NCI-H1436 treated with DMSO at 0.1 percent for 48 hours (cell line): ENCODE measurements around the gene PDGFRA.

Source experiments
- DNase-seq: peaks from one replicate; lab custom pipeline; 2025; lab: John Stamatoyannopoulos, UW

Gene PDGFRA

DNA sequence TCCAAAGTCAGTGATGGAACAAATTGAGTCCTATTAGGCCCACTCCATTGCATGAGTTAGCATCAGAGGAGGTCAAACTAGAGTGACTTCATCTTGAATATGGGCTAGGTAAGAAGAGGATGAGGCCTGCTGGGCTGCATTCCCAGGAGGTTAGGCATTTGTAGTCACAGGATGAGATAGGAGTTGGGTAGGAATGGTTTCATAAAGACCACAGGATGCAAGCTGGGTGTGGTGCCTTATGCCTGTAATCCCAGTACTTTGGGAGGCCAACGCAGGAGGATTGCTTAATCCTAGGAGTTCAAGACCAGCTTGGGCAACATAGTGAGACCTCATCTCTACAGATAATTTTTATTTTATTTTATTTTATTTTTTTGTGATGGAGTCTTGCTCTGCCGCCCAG is 26.8 kb downstream of the PDGFRA start:
- no peak for DNase-seq

DNA sequence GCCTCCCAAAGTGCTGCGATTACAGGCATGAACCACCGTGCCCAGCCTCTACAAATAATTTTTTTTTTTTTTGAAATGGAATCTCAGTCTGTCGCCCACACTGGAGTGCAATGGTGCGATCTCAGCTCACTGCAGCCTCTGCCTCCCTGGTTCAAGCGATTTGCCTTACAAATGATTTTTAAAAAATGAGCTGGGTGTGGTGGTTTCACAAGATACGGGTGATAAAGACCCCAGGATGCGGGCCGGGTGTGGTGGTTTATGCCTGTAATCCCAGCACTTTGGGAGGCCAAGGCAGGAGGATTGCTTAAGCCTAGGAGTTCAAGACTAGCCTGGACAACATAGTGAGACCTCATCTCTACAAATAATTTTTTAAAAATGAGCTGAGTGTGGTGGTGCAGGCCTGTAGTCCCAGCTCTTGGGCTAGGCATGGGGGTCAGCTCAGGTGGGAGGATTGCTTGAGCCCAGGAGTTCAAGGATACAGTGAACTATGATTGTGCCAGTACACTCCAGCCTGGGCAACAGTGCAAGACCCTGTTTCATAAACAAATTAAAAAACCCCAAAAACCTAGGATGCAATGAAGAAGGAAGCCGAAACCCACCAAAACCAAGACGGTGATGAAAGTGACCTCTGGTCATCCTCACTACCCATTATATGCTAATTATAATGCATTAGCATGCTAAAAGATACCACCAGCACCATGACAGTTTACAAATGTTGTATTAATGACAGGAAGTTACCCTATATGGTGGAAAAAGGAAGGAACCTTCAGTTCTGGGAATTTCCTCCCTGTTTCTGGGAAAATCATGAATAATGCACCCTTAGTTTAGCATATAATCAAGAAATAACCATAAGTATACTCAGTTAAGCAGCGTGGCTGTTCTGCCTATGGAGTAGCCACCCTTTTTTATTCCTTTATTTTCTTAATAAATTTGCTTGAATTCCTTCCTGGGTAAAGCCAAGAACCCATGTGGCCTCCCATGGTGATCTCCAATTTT is 27.7 kb downstream of the PDGFRA start:
- DNase-seq, result no peak

GRCh38 chr4:54265366-54265765 is 36.3 kb downstream of the PDGFRA start:
- no peak for DNase-seq

GRCh38 chr4:54268151-54268550 is 39.1 kb downstream of the PDGFRA start:
- DNase-seq, result no peak

- DNase-seq, result no peak
Measured at GRCh38 chr4:54271464-54271863, 42.4 kb downstream of the PDGFRA start.

- DNase-seq, result no peak
Measured at GRCh38 chr4:54272051-54272450, 43.0 kb downstream of the PDGFRA start.

DNA sequence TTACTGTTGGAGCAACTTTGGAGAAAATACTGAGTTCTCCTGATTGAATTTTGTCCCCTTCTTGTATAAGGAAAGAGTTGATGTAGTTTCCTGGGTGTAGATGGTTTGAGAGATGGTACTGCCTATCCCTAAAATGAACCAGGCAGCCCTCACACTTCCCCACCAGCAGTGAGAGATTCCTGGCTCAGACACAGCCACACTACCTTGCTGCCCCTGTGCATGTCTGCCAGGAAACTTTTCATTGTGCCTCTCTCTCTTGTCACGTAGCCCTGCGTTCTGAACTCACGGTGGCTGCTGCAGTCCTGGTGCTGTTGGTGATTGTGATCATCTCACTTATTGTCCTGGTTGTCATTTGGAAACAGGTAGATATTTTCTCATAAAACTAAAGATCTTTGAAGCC is 45.2 kb downstream of the PDGFRA start:
- DNase-seq, result no peak

DNA sequence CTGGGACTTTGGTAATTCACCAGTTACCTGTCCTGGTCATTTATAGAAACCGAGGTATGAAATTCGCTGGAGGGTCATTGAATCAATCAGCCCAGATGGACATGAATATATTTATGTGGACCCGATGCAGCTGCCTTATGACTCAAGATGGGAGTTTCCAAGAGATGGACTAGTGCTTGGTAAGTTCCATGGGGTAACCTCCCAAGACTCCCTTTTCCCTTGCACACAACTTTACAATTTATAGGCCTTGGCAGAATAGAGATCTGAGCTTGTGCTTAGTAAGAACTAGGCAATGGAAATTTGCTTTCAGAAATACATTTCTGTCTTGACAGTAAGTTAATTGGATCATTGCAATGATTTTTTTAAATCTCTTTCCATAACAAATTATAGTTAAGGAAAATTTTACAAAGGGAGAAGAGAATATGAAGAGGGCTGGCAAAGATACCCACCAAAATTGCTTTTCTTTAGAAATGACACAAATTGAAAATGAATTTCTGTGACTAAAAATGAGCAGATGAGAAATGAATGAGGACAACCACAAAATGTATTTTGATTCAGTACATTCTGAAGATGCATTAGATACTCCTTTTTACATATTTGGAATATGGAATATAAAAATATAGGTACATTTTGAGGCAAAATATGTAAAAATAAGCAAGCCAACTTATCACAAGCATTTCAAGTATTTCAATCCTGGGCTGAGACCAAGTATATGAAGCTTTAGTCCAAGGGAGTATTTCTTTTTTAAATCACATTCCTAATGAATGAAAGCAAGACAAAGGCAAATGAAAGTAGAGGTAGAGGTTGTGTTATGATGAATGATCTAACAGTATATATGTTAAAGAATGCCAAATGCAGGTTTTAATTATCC is 45.9 kb downstream of the PDGFRA start:
- DNase-seq, result no peak

DNA sequence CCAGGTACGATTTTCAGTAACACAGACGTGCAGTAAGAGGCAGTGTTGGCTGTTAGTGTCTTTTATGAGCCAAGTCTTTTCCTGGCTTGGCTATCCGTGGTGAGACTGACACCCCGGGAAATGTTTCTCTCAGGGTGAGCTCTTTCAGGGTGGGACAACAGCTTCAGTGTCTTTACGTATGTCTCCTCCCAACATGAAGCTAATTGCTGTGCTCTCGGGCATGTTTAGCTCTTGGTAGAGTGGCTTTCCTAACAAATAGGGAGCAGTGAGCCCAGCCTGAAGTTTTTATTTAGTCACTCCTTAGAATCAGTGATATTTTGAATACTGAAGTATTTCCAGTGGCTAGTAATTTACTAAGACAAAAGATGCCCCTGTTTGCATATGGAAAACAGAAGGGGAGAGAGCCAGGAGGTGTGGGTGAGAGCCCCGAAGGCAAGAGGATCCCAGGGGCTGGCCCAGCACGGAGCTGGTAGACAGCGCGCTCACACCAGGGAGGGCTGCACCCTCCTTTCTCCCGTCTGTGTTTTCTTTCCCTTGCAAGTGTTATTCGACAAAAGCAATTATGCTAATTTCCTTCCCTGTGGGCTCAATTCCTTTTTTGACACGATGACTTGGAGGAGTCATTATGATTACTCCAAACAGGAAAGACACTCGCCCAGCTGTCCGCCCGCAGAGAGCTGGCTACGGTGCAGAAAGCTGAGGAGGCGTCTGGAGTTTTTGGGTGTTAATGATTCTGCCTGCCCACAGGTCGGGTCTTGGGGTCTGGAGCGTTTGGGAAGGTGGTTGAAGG is 47.7 kb downstream of the PDGFRA start:
- DNase-seq, result no peak

DNA sequence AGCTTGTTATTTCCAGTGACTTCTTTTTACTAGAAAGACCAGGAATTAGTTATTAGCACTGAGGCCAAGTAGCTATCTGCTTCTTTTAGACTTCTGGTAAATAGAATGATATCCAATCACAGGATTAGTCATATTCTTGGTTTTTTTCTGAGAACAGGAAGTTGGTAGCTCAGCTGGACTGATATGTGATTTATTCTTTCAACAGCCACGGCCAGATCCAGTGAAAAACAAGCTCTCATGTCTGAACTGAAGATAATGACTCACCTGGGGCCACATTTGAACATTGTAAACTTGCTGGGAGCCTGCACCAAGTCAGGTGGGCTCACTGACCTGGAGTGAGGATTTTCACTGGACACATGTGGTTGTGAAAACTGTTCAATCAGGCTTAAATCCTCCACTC is 48.6 kb downstream of the PDGFRA start:
- DNase-seq, result no peak

DNA sequence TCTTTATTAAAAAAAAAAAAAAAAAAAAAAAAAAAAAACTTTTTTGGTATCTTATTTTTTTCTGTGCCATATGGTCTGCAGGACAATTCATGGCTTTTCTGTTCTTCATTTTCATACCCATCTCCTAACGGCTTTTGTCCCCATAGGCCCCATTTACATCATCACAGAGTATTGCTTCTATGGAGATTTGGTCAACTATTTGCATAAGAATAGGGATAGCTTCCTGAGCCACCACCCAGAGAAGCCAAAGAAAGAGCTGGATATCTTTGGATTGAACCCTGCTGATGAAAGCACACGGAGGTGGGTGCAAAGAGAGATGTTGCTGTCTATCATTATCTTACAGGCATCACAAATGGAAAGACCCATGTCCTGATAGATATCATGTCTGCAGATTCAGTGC is 49.1 kb downstream of the PDGFRA start:
- no peak for DNase-seq

GRCh38 chr4:54281054-54281766 is 52.1 kb downstream of the PDGFRA start:
- DNase-seq, result no peak

DNA sequence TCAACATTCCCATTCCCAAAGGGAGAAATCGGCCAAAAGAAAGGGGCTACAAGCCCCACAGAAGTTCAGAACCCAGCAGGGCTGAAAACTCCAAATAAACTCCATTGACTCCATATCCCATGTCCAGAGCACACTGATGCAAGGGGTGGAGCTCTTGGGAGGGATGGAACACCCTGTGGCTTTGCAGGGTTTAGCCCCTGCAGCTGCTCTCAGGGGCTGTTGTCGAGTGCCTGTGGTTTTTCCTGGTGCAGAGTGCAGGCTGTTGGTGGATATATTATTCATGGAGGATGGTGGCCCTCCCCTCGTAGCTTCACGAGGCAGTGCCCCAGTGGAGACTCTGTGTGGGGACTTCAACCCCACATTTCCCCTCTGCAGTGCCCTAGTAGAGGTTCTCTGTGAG is 53.7 kb downstream of the PDGFRA start:
- DNase-seq, result no peak

GRCh38 chr4:54289316-54289715 is 60.2 kb downstream of the PDGFRA start:
- no peak for DNase-seq

- DNase-seq, result no peak
Measured at GRCh38 chr4:54290980-54291379, 61.9 kb downstream of the PDGFRA start.

GRCh38 chr4:54296548-54297203 is 67.6 kb downstream of the PDGFRA start:
- DNase-seq, result no peak

DNA sequence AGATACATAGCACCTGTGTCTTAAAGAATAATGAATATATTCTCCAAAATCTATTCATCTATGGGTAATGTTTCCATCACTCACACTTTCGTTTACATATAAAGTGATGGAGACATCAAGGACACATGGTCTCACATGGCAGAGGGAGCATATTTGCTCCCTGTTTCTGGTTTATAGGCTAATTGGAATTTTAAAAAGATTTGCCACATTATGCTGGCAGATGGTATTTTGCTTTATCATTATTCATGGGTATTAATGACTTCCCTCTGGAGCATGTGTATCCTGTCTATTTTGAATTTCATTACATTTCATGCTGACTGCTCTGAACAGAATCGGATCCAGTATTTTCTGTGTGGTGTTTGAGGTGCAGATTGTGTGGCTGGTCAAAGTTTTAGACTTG is 79.0 kb downstream of the PDGFRA start:
- no peak for DNase-seq

- DNase-seq, result no peak
Measured at GRCh38 chr4:54315561-54316538, 86.8 kb downstream of the PDGFRA start.

GRCh38 chr4:54317690-54318089 is 88.6 kb downstream of the PDGFRA start:
- no peak for DNase-seq

DNA sequence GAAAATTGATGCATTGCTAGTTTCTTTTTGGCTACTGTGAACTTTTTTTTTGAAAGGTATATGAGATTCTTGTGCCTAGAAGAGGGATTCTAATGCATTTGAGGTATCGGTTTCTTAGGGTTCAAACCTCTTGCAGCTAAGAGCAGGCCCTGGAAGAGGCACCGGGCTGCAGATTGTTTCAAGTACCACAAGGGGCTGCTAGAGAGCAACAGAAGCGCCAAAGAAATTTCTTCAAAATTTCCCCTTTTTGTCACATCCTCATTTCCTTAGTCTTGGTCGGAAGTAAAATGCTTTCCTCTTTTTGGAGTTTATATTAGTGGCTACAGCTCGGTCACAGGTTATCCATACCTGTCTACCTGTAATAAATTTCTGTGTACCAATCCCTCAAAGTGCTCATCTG is 89.8 kb downstream of the PDGFRA start:
- no peak for DNase-seq
